Mononuclear cell (primary cell): ENCODE results near the gene LIN37. TPM values are rescaled to one million over a fixed set of nuclear protein-coding genes. Genes with fewer than 3 reads are reported as not detected.

ENCODE experiments used
- H3K27me3 ChIP-seq: 2 replicates; pipeline ENCODE4 v1.6.0; 2011; ENCODE audit warnings: low read length, control low read depth; ENCODE audit not compliant: insufficient read depth
- H3K4me1 ChIP-seq: 2 replicates; pipeline ENCODE4 v1.5.1; 2011; ENCODE audit warnings: mild to moderate bottlenecking, low read length, control low read depth; ENCODE audit not compliant: insufficient read depth
- H3K4me3 ChIP-seq: 2 replicates; pipeline ENCODE4 v1.5.1; 2011; ENCODE audit warnings: mild to moderate bottlenecking, low read length, moderate library complexity
- H3K9me3 ChIP-seq: 2 replicates; pipeline ENCODE4 v1.5.1; 2011; ENCODE audit warnings: low read depth, mild to moderate bottlenecking, control low read depth, low read length
- total RNA-seq: library from RNA; depleted of rRNA; stranded (reverse); fragments of >200 nt; gene quantifications from one replicate; pipeline ENCODE4 v1.2.3, GENCODE V29; 2012

Gene LIN37
- total RNA-seq, 1 donor: 1.9 TPM

DNA sequence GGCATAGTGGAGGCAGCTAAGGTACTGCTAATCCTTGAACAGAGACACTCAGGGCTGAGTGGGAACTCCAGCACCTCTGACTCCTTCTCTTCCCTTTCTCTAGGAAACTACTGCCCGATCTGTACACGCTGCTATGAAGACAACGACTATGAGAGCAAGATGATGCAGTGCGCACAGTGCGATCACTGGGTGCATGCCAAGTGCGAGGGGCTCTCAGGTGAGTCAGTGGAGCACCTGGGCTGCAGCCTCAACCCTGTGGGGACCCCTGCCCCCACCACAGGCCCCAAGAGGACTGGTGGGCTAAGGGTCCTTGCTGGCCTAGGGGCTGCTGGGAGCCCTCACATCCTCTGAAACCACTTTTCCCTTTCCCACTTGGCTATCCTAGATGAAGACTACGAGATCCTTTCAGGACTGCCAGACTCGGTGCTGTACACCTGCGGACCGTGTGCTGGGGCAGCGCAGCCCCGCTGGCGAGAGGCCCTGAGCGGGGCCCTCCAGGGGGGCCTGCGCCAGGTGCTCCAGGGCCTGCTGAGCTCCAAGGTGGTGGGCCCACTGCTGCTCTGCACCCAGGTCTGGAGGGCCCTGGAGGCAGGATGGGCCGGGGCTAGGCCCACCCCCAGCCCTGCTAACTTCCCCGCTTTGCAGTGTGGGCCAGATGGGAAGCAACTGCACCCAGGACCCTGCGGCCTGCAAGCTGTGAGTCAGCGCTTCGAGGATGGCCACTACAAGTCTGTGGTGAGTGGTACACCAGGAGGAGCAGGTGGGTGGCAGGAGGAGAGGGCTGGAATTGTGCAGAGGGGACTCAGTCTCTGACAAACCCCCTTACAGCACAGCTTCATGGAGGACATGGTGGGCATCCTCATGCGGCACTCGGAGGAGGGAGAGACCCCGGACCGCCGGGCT is 21.1 kb upstream of the LIN37 start:
- no peaks in the 10 kb centered on the region for H3K9me3 ChIP-seq

DNA sequence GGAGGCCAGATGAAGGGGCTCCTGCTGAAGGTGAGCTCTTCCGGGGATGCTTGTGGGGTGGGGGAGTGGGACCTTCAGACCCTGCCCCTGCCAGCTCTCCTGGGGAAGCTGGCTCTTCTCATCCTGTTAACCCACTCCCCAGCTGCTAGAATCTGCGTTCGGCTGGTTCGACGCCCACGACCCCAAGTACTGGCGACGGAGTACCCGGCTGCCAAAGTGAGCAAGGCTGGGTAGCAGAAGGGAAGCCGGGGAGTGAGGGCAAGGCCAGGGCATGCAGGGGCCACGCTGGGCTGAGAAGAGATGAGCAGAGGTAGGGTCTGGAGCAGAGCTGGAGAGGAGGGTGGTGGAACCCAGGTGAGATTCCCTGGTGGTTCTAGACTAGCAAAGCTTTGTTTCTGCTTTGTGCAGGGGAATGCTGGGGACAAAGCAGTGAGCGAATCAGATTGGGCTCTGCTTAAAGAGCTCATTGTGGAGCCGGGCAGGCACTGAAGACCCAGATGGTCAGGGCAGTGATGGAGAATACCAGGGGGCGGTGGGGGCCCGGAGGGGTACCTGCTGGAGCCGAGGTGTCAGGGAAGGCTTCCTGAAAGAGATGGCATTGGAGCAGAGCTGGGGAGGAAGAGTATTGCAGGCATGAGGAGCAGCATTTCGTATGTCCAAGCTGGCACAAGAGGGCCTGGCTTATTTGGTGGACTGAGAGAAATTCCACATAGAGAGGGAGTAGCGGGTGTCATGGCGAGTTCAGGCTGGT is 20.2 kb upstream of the LIN37 start:
- H3K4me3 ChIP-seq: no peak overlapping the region
- no peaks in the 10 kb centered on the region for H3K4me1 ChIP-seq
- no peaks in the 10 kb centered on the region for H3K27me3 ChIP-seq
- H3K9me3 ChIP-seq: no peaks in the 10 kb centered on the region

More for the DNA sequence above, 21.1 kb upstream of the LIN37 start:
- Histone ChIP-seq H3K4me1 (no peaks in the 10 kb centered on the region), H3K27me3 (no peaks in the 10 kb centered on the region), H3K4me3 (no peak overlapping the region)

DNA sequence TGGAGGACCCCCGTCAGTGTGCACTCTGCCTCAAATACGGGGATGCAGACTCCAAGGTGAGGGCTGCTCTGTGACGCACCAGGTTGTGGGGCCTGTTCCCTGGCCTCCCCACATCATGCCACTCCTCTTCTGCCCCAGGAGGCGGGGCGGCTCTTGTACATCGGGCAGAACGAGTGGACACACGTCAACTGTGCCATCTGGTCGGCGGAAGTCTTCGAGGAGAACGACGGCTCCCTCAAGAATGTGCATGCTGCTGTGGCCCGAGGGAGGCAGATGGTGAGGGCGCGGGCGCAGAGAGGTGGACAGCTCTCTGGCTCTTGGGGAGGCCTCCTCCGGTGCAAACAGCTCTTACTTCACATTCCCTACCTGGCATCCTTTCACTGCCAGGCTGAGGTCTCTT is 19.4 kb upstream of the LIN37 start:
- no peaks in the 10 kb centered on the region for H3K9me3 ChIP-seq

DNA sequence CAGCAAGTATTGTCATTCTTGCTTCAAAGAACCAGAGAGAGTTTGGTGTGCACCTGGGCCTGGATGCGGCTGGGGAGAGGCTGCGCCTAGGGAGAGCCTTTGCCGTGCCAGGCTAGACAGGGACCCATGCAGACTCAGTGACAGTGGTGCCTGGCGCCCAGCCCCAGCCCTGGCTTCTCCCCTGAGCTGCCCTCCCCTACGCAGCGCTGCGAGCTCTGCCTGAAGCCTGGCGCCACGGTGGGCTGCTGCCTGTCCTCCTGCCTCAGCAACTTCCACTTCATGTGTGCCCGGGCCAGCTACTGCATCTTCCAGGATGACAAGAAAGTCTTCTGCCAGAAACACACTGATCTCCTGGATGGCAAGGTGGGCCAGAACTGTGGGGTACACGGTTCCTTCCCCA is 18.6 kb upstream of the LIN37 start:
- no peaks in the 10 kb centered on the region for H3K27me3 ChIP-seq
- H3K4me1 ChIP-seq: no peaks in the 10 kb centered on the region
- no peak overlapping the region for H3K4me3 ChIP-seq
- H3K9me3 ChIP-seq: no peaks in the 10 kb centered on the region

More for the DNA sequence above, 19.4 kb upstream of the LIN37 start:
- no peak overlapping the region for H3K4me3 ChIP-seq
- H3K27me3 ChIP-seq: no peaks in the 10 kb centered on the region
- H3K4me1 ChIP-seq: no peaks in the 10 kb centered on the region

DNA sequence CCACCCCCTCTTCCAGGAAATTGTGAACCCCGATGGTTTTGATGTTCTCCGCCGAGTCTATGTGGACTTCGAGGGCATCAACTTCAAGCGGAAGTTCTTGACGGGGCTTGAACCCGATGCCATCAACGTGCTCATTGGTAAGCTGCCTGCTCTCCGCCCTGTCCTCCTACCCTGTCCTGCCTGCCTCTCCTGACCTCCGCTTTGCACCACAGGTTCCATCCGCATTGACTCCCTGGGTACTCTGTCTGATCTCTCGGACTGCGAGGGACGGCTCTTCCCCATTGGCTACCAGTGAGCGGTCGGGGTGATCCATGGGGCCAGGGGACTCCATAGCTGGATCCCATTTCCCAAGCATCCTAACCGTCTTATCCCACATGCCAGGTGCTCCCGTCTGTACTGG is 18.1 kb upstream of the LIN37 start:
- Histone ChIP-seq H3K27me3 (no peaks in the 10 kb centered on the region), H3K9me3 (no peaks in the 10 kb centered on the region), H3K4me1 (no peaks in the 10 kb centered on the region), H3K4me3 (no peak overlapping the region)

DNA sequence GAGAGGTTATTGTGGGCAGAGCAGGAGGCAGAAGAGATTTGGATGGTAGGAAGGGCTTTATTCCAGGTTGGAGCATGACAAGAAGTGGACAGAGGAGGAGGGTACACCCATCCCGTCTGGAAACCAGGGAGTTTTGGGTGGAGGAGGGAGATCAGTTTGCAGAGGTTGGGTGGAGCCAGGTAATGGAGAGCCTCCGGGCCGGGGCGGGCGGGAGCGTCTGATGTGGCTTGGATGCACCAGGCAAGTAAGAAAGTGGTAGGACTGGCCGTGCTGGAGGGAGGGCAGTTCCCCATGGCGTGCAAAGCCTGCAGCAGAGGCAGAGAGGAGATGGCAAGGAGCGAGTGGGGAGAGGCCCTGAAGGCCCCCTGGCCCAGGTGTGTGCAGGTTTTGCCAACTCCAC is 17.0 kb upstream of the LIN37 start:
- Histone ChIP-seq H3K4me1 (no peaks in the 10 kb centered on the region), H3K27me3 (no peaks in the 10 kb centered on the region), H3K4me3 (no peak overlapping the region), H3K9me3 (no peaks in the 10 kb centered on the region)

DNA sequence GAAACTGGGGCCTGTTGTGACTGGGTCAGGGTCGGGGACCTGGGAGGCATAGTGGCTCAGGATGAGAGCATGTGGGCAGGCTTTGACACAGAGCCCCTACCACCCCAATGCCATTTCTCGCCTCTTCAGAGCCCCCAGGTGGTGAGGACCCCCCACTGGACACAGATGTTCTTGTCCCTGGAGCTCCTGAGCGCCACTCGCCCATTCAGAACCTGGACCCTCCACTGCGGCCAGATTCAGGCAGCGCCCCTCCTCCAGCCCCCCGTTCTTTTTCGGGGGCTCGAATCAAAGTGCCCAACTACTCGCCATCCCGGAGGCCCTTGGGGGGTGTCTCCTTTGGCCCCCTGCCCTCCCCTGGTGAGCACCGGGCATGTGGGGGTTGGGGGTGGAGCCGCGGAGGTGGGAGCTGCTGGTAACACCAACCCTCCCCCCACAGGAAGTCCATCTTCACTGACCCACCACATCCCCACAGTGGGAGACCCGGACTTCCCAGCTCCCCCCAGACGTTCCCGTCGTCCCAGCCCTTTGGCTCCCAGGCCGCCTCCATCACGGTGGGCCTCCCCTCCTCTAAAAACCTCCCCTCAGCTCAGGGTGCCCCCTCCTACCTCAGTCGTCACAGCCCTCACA is 16.5 kb upstream of the LIN37 start:
- Histone ChIP-seq H3K27me3 (no peaks in the 10 kb centered on the region), H3K4me1 (peaks cover 2% of the 10 kb centered on the region), H3K4me3 (no peak overlapping the region), H3K9me3 (no peaks in the 10 kb centered on the region)

DNA sequence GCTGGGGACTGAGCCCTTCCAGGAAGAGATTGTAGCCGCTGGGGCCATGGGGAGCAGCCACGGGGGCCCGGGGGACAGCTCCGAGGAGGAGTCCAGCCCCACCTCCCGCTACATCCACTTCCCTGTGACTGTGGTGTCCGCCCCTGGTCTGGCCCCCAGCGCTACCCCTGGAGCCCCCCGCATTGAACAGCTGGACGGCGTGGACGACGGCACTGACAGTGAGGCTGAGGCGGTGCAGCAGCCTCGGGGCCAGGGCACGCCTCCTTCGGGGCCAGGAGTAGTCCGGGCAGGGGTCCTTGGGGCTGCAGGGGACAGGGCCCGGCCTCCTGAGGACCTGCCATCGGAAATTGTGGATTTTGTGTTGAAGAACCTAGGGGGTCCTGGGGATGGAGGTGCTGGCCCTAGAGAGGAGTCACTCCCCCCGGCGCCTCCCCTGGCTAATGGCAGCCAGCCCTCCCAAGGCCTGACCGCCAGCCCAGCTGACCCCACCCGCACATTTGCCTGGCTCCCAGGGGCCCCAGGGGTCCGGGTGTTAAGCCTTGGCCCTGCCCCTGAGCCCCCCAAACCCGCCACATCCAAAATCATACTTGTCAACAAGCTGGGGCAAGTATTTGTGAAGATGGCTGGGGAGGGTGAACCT is 15.7 kb upstream of the LIN37 start:
- Histone ChIP-seq H3K4me3 (no peak overlapping the region), H3K9me3 (no peaks in the 10 kb centered on the region), H3K27me3 (no peaks in the 10 kb centered on the region), H3K4me1 (peaks cover 10% of the 10 kb centered on the region)

DNA sequence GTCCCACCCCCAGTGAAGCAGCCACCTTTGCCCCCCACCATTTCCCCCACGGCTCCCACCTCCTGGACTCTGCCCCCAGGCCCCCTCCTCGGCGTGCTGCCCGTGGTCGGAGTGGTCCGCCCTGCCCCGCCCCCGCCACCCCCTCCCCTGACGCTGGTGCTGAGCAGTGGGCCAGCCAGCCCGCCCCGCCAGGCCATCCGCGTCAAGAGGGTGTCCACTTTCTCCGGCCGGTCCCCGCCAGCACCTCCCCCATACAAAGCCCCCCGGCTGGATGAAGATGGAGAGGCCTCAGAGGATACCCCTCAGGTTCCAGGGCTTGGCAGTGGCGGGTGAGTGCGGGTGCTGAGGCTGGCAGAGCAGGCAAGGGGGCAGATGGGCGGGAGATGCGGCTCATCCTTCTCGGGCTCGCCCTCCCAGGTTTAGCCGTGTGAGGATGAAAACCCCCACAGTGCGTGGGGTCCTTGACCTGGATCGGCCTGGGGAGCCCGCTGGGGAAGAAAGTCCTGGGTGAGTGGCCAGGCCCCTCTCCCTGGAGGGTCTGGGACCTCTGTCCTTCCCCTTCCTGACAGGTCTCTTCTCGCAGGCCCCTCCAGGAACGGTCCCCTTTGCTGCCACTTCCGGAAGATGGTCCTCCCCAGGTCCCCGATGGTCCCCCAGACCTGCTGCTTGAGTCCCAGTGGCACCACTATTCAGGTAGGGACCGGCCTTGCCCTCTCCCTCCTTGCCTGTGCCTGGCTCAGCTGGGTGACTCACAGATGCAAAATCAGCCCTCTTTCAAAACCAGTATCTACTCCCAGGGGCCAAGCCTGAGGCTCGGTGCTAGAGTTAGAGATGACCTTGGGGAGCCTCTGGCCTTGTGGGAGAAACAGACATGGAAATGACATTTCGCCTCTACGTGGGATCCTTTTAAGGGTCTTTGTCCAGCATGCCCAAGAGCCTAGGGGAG is 14.9 kb upstream of the LIN37 start:
- Histone ChIP-seq H3K9me3 (no peaks in the 10 kb centered on the region), H3K4me1 (peaks cover 10% of the 10 kb centered on the region), H3K27me3 (no peaks in the 10 kb centered on the region), H3K4me3 (no peak overlapping the region)

DNA sequence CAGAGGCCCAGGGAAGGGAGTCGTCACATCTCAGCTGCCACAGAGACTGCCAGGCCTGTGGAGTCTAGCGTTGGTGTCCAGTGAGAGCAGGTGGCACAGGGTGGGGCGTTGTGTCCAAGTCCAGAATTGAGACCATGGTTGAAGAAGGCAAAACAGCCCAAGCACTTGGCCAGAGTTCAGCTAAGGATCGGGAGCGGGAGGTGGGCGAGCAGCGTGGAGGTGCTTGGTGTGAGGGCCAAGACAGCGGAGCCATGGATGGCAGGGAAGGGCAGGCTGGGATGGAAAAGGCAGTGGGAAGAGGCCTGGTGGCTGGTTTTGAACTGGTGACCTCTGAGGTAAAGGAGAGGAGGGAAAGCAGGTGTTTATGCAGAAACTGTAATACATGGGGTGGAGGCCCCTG is 14.1 kb upstream of the LIN37 start:
- Histone ChIP-seq H3K4me1 (peaks cover 11% of the 10 kb centered on the region), H3K4me3 (no peak overlapping the region)

DNA sequence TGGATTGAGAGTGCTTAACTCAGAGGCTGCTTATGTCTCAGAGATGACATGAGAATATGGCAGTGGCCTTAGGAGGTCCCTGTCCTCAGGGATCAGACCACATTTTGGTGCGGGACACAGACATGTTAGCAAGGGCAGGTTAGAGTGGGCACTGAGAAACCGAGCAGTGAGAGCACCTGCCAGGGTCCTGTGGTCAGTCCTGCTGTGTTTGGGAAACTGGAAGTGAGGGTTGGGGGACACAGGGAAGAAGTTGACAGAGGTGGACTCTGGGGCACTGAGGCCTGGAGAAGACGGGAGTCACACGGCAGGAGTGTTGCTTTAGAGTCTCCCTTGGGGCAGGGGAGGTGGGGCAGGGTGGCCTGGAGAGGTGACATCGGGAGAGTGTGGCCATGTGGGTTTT is 13.5 kb upstream of the LIN37 start:
- Histone ChIP-seq H3K9me3 (no peaks in the 10 kb centered on the region), H3K27me3 (no peaks in the 10 kb centered on the region), H3K4me3 (no peak overlapping the region), H3K4me1 (peaks cover 17% of the 10 kb centered on the region)

More for the DNA sequence above, 14.1 kb upstream of the LIN37 start:
- Histone ChIP-seq H3K27me3 (no peaks in the 10 kb centered on the region), H3K9me3 (no peaks in the 10 kb centered on the region)

DNA sequence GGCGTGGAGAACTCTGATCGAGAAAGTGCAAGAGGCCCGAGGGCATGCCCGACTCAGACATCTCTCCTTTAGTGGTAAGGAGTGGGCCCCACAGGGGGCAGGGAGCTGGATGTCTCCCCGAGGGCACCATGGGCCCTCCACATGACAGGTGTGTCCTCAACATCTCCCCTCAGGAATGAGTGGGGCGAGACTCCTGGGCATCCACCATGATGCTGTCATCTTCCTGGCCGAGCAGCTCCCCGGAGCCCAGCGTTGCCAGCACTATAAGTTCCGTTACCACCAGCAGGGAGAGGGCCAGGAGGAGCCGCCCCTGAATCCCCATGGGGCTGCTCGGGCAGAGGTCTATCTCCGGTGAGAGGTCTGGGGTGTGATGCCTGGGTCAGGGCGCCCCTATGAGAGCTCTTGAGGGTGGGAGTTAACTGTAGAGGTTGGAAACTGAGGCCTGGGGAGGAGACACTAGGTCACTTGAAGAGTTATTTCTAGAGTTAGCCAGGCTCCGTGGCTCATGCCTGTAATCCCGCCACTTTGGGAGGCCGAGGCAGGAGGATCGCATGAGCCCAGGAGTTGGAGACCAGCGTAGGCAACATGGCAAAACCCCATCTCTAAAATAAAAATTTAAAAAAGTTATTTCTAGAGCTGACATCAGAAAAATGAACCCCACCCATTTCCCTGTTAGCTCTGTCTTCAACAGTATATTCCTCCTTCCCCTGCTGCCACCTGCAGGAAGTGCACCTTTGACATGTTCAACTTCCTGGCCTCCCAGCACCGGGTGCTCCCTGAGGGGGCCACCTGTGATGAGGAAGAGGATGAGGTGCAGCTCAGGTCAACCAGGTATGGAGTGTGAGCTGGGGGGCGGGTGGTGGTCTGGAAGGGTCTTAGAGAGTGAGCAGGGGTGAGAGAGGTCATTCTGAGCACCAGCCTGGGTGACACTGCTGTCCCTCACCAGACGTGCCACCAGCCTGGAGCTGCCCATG is 11.2 kb upstream of the LIN37 start:
- Histone ChIP-seq H3K9me3 (no peaks in the 10 kb centered on the region), H3K4me1 (peaks cover 35% of the 10 kb centered on the region), H3K4me3 (no peak overlapping the region), H3K27me3 (no peaks in the 10 kb centered on the region)
